H9 (cell line): Measurements from ENCODE around the gene SCFD2. TPM values are rescaled to one million over a fixed set of nuclear protein-coding genes. Genes with fewer than 3 reads are reported as not detected.

ENCODE experiments used
- DNase-seq: peaks from one replicate; pipeline ENCODE4 v3.0.0-alpha.2; 2017
- H2AFZ ChIP-seq: one replicate; pipeline ENCODE4 v1.6.1; 2013; ENCODE audit warnings: mild to moderate bottlenecking, low read length, control low read depth, moderate library complexity
- H2AK5ac ChIP-seq: 2 replicates; pipeline ENCODE4 v1.6.1; 2013; ENCODE audit warnings: low read length, control low read depth, mixed read lengths; ENCODE audit not compliant: insufficient read length
- H2BK120ac ChIP-seq: one replicate; pipeline ENCODE4 v1.6.1; 2013; ENCODE audit warnings: low read depth, mild to moderate bottlenecking, low read length, control low read depth, inconsistent platforms; ENCODE audit not compliant: poor library complexity, severe bottlenecking
- H2BK12ac ChIP-seq: 2 replicates; pipeline ENCODE4 v1.6.1; 2013; ENCODE audit warnings: low read length, control low read depth, mixed read lengths, low read depth; ENCODE audit not compliant: insufficient read length
- H2BK15ac ChIP-seq: 2 replicates; pipeline ENCODE4 v1.6.1; 2013; ENCODE audit warnings: low read depth, low read length, control low read depth
- H2BK20ac ChIP-seq: one replicate; pipeline ENCODE4 v1.6.1; 2013; ENCODE audit warnings: low read depth, mild to moderate bottlenecking, low read length, control low read depth, inconsistent platforms; ENCODE audit not compliant: poor library complexity, severe bottlenecking
- H2BK5ac ChIP-seq: 2 replicates; pipeline ENCODE4 v1.6.1; 2013; ENCODE audit warnings: low read length, control low read depth, mixed read lengths; ENCODE audit not compliant: insufficient read length
- H3K14ac ChIP-seq: 2 replicates; pipeline ENCODE4 v1.6.1; 2013; ENCODE audit warnings: low read length, control low read depth; ENCODE audit not compliant: insufficient read depth
- H3K18ac ChIP-seq: 2 replicates; pipeline ENCODE4 v1.6.1; 2013; ENCODE audit warnings: low read depth, mild to moderate bottlenecking, mixed read lengths, low read length, control low read depth; ENCODE audit not compliant: insufficient read length
- H3K23ac ChIP-seq: 2 replicates; pipeline ENCODE4 v1.6.1; 2013; ENCODE audit warnings: low read length, control low read depth, mixed read lengths, low read depth; ENCODE audit not compliant: insufficient read length
- H3K23me2 ChIP-seq: 2 replicates; pipeline ENCODE4 v1.6.1; 2013; ENCODE audit warnings: low read depth, mild to moderate bottlenecking, mixed read lengths, low read length, control low read depth; ENCODE audit not compliant: insufficient read length, poor library complexity, severe bottlenecking
- H3K27ac ChIP-seq: 2 replicates; pipeline ENCODE4 v1.5.1; 2013; ENCODE audit warnings: low read length, control low read depth, mixed read lengths, low read depth; ENCODE audit not compliant: insufficient read length
- H3K27me3 ChIP-seq: 2 replicates; pipeline ENCODE4 v1.6.1; 2013; ENCODE audit warnings: low read length, control low read depth, inconsistent platforms; ENCODE audit not compliant: insufficient read depth
- H3K4ac ChIP-seq: 2 replicates; pipeline ENCODE4 v1.6.1; 2013; ENCODE audit warnings: low read depth, mild to moderate bottlenecking, control low read depth, inconsistent platforms, low read length, moderate library complexity
- H3K4me1 ChIP-seq: 2 replicates; pipeline ENCODE4 v1.6.1; 2013; ENCODE audit warnings: low read length, control low read depth, inconsistent platforms; ENCODE audit not compliant: insufficient read depth
- H3K4me2 ChIP-seq: 2 replicates; pipeline ENCODE4 v1.6.1; 2013; ENCODE audit warnings: low read length, control low read depth, mixed read lengths; ENCODE audit not compliant: insufficient read length, insufficient read depth
- H3K56ac ChIP-seq: 2 replicates; pipeline ENCODE4 v1.6.1; 2013; ENCODE audit warnings: low read depth, mild to moderate bottlenecking, mixed read lengths, low read length, control low read depth; ENCODE audit not compliant: insufficient read length
- H3K79me1 ChIP-seq: 2 replicates; pipeline ENCODE4 v1.6.1; 2013; ENCODE audit warnings: low read depth, mild to moderate bottlenecking, moderate library complexity, low read length, control low read depth, inconsistent platforms; ENCODE audit not compliant: insufficient read depth, poor library complexity, severe bottlenecking
- H3K79me2 ChIP-seq: 2 replicates; pipeline ENCODE4 v1.6.1; 2013; ENCODE audit warnings: low read length, control low read depth, inconsistent platforms; ENCODE audit not compliant: insufficient read depth
- H3K9ac ChIP-seq: 2 replicates; pipeline ENCODE4 v1.6.1; 2013; ENCODE audit warnings: low read length, control low read depth, mixed read lengths; ENCODE audit not compliant: insufficient read length; ENCODE audit errors: extremely low read depth
- H3K9me3 ChIP-seq: one replicate; pipeline ENCODE4 v1.6.1; 2013; ENCODE audit warnings: low read depth, low read length, inconsistent platforms; ENCODE audit not compliant: control insufficient read depth
- H3T11ph ChIP-seq: one replicate; pipeline ENCODE4 v1.6.1; 2013; ENCODE audit warnings: mild to moderate bottlenecking, low read length, control low read depth, inconsistent platforms
- H4K20me1 ChIP-seq: one replicate; pipeline ENCODE4 v1.6.1; 2013; ENCODE audit not compliant: control insufficient read depth, insufficient read length, insufficient read depth
- H4K5ac ChIP-seq: 2 replicates; pipeline ENCODE4 v1.6.1; 2013; ENCODE audit warnings: low read depth, mild to moderate bottlenecking, mixed read lengths, low read length, control low read depth; ENCODE audit not compliant: insufficient read length
- H4K8ac ChIP-seq: replicated peaks from 2 replicates; pipeline ENCODE4 v1.6.1; 2013; ENCODE audit warnings: low read length, control low read depth, mixed read lengths, low read depth; ENCODE audit not compliant: insufficient read length
- H4K91ac ChIP-seq: 2 replicates; pipeline ENCODE4 v1.6.1; 2013; ENCODE audit warnings: low read depth, mild to moderate bottlenecking, moderate library complexity, mixed read lengths, low read length, control low read depth; ENCODE audit not compliant: insufficient read length
- H3K27ac Mint-ChIP-seq, 3 experiments: 2 replicates in 2 of 3; 3 replicates in 1 of 3; pipeline ENCODE4 v1.8.0; 2020 to 2021; ENCODE audit warnings: mixed read lengths in 3 of 3, mild to moderate bottlenecking in 1 of 3, moderate library complexity in 1 of 3
- H3K27me3 Mint-ChIP-seq: 2 replicates; pipeline ENCODE4 v1.8.0; 2021; ENCODE audit warnings: low read depth, mild to moderate bottlenecking, moderate library complexity, mixed read lengths
- H3K36me3 Mint-ChIP-seq, 3 experiments: 2 replicates in 2 of 3; 3 replicates in 1 of 3; pipeline ENCODE4 v1.8.0; 2020 to 2021; ENCODE audit warnings: low read depth in 3 of 3, mixed read lengths in 3 of 3; ENCODE audit not compliant: insufficient read depth in 1 of 3
- H3K4me1 Mint-ChIP-seq, 2 experiments: 2 replicates each; pipeline ENCODE4 v1.8.0; 2020; ENCODE audit warnings: mixed read lengths in 2 of 2
- H3K4me3 Mint-ChIP-seq, 2 experiments: 2 replicates in 1 of 2; 3 replicates in 1 of 2; pipeline ENCODE4 v1.8.0; 2020 to 2021; ENCODE audit warnings: mild to moderate bottlenecking in 2 of 2, mixed read lengths in 2 of 2, moderate library complexity in 1 of 2
- H3K9me3 Mint-ChIP-seq, 2 experiments: 2 replicates in 1 of 2; 3 replicates in 1 of 2; pipeline ENCODE4 v1.8.0; 2020; ENCODE audit warnings: mild to moderate bottlenecking in 2 of 2, mixed read lengths in 2 of 2, moderate library complexity in 1 of 2
- CTCF ChIP-seq: fragments of 200-600 bp; sonication (generic); conservative IDR thresholded peaks from 3 replicates; pipeline ENCODE4 v1.8.0; 2021; ENCODE audit warnings: antibody characterized with exemption, mild to moderate bottlenecking
- WGBS: extraction: QIAGEN DNeasy Blood & Tissue Kit; methylation state at CpG from one replicate; pipeline ENCODE4 v1.1.7; 2013; ENCODE audit warnings: missing lambda C conversion rate, low lambda C conversion rate, mixed read lengths; ENCODE audit not compliant: insufficient read length; ENCODE audit errors: extremely low coverage; 5-methylcytosine and 5-hydroxymethylcytosine counted together
- total RNA-seq: library from RNA; stranded (reverse); gene quantifications from 2 replicates; pipeline ENCODE4 v1.2.1, GENCODE V29; 2021

Gene SCFD2
- total RNA-seq, 1 experiment from 2014 or later = 10.1 TPM

DNA sequence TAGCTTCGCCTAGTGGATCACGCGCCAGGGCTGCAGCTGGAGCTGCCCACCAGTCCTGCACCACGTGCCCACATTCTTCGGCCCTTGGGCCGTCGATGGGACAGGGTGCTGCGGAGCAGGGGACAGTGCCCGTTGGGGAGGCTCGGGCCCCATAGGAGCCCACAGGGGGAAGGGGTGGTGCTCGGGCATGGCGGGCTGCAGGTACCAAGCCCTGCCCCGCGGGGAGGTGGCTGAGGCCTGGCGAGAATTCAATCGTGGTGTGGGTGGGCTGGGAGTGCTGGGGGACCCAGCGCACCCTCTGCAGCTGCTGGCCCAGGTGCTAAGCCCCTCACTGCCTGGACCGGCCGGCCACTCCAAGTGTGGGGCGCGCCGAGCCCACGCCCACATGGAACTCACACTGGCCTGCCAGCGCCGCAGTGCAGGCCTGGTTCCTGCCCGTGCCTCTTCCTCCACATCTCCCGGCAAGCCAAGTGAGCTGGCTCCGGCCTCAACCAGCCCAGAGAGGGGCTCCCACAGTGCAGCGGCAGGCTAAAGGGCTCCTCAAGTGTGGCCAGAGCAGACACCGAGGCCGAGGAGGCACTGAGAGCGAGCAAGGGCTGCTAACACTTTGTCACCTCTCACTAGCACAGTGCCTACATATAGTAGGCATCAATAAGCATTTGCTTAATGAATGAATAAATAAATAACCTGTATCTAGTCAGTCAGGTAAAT is 11.7 kb downstream of the SCFD2 start:
- Mint-ChIP-seq H3K9me3 (peaks cover 9 to 11% of the 10 kb centered on the region in 2 experiments; a peak in 4 of 5 replicates), H3K4me3 (no peak overlapping the region), H3K36me3 (peaks cover 0 to 16% (median 15%) of the 10 kb centered on the region in 3 experiments; a peak in 5 of 7 replicates), H3K27ac (no peak overlapping the region), H3K27me3 (no peaks in the 10 kb centered on the region), H3K4me1 (no peaks in the 10 kb centered on the region)
- no peak overlapping the region for H2BK20ac ChIP-seq
- no peak overlapping the region for H3K4me2 ChIP-seq
- no peaks in the 10 kb centered on the region for H3K23me2 ChIP-seq
- DNase-seq = no peak
- no peaks in the 10 kb centered on the region for H3K27me3 ChIP-seq
- no peak overlapping the region for H2AK5ac ChIP-seq
- H2BK5ac ChIP-seq = no peak overlapping the region
- H3K79me1 ChIP-seq = no peaks in the 10 kb centered on the region
- H3K4me1 ChIP-seq = no peaks in the 10 kb centered on the region
- no peak overlapping the region for H2BK12ac ChIP-seq
- no peak overlapping the region for H4K5ac ChIP-seq
- H3K56ac ChIP-seq = no peak overlapping the region
- no peak overlapping the region for H3T11ph ChIP-seq
- H2BK120ac ChIP-seq = no peak overlapping the region
- no peak overlapping the region for H3K18ac ChIP-seq
- H4K8ac ChIP-seq = no peak overlapping the region
- no peak overlapping the region for H2AFZ ChIP-seq
- H3K9ac ChIP-seq = no peak overlapping the region
- no peak overlapping the region for H3K27ac ChIP-seq
- no peak overlapping the region for H3K14ac ChIP-seq
- H3K79me2 ChIP-seq = no peaks in the 10 kb centered on the region
- no peak overlapping the region for H3K4ac ChIP-seq
- H4K91ac ChIP-seq = no peak overlapping the region
- no CpG with 5 or more reads among the region's 32 CpGs for WGBS
- no peaks in the 10 kb centered on the region for H4K20me1 ChIP-seq
- no peak for TF ChIP-seq CTCF
- H2BK15ac ChIP-seq = no peak overlapping the region
- H3K9me3 ChIP-seq = no peaks in the 10 kb centered on the region
- H3K23ac ChIP-seq = no peak overlapping the region
